ENCODE data around the gene WIZ. TPM values are rescaled to one million over a fixed set of nuclear protein-coding genes. Genes with fewer than 3 reads are reported as not detected.

The WIZ gene
- total and polyA plus RNA-seq, 9 of the 15 experiments (the other 6 are each of a cell fraction or from before 2014, with no cell fraction given), result 0.06 to 37.5 (median 4.8) TPM

- peak in 1 of 2 experiments; percentile 33; a peak in 1 of 4 replicates for TF ChIP-seq ZMIZ1 (IDR thresholded peaks at IDR 0.05; ENCODE audit: low read depth in 2 of 2, low read length in 2 of 2)
- TF ChIP-seq PTBP1 (IDR thresholded peaks at IDR 0.05; ENCODE audit: low read depth, low read length), result 0 out of 2 replicates have a peak, but pooled peaks have one; percentile 39
- no peak for TF ChIP-seq ZNF146 (CRISPR knock-in tag; IDR thresholded peaks at IDR 0.05; ENCODE audit: unreplicated experiment)
- peak; percentile 51 for TF ChIP-seq SIRT6 (IDR thresholded peaks at IDR 0.05; ENCODE audit: low read depth, low read length)
- TF ChIP-seq EGR1 (conservative IDR thresholded peaks at IDR 0.05), result peak; percentile 27; the same call in 1 of the 2 replicates
- TF ChIP-seq YBX1 (IDR thresholded peaks at IDR 0.05), result no peak
- no peak for TF ChIP-seq SRSF9 (IDR thresholded peaks at IDR 0.05; ENCODE audit: borderline replicate concordance, low read depth, low read length)
- no peak for TF ChIP-seq TRIM24 (IDR thresholded peaks at IDR 0.05)
- TF ChIP-seq RFX1 (IDR thresholded peaks at IDR 0.05), result no peak
- 0 out of 2 replicates have a peak, but pooled peaks have one; percentile 6 for TF ChIP-seq ETV1 (tag; conservative IDR thresholded peaks at IDR 0.05; ENCODE audit: low read depth)
- TF ChIP-seq THAP12 (CRISPR knock-in tag; IDR thresholded peaks at IDR 0.05), result peak; percentile 86
- TF ChIP-seq STAG1 (CRISPR knock-in tag; IDR thresholded peaks at IDR 0.05; ENCODE audit: borderline replicate concordance), result no peak
- TF ChIP-seq ZKSCAN3 (CRISPR knock-in tag; IDR thresholded peaks at IDR 0.05), result no peak
- peak; percentile 47; the same call in 1 of the 2 replicates for TF ChIP-seq ATF1 (CRISPR knock-in tag; IDR thresholded peaks at IDR 0.05)
- TF ChIP-seq ATF1 (tag; IDR thresholded peaks at IDR 0.05), result peak; percentile 96
- 0 out of 2 replicates have a peak, but pooled peaks have one; percentile 40 for TF ChIP-seq ZNF224 (CRISPR knock-in tag; IDR thresholded peaks at IDR 0.05)
- TF ChIP-seq FOXP1 (CRISPR knock-in tag; IDR thresholded peaks at IDR 0.05), result peak; percentile 56
- TF ChIP-seq RB1 (IDR thresholded peaks at IDR 0.05; ENCODE audit: low read depth), result peak; percentile 89; the same call in 1 of the 2 replicates
- no peak for TF ChIP-seq PHTF2 (CRISPR knock-in tag; IDR thresholded peaks at IDR 0.05)
- no peak for TF ChIP-seq SAFB2 (IDR thresholded peaks at IDR 0.05; ENCODE audit: borderline replicate concordance, low read depth, low read length, severe bottlenecking)
- no peak; the same call in 1 of the 2 replicates for TF ChIP-seq FOXP4 (CRISPR knock-in tag; IDR thresholded peaks at IDR 0.05; ENCODE audit: borderline replicate concordance)
Observed at GRCh38 chr19:15379083-15379998, 70.4 kb downstream of the WIZ start, which contains the start of gene AKAP8 (continued).

All from K562 (cell line).